IPS-18c (cell line): Measurements from ENCODE around the gene ABTB2.

ENCODE experiments used
- H3K4me3 ChIP-seq: 2 replicates; pipeline ENCODE4 v1.7.0; 2013; ENCODE audit warnings: low read depth, mild to moderate bottlenecking, low read length, moderate library complexity; ENCODE audit not compliant: insufficient read depth
- H3K9me3 ChIP-seq: one replicate; pipeline ENCODE4 v1.6.1; 2013; ENCODE audit warnings: mild to moderate bottlenecking, low read length, moderate library complexity; ENCODE audit not compliant: control insufficient read depth, insufficient read depth

Gene ABTB2

DNA sequence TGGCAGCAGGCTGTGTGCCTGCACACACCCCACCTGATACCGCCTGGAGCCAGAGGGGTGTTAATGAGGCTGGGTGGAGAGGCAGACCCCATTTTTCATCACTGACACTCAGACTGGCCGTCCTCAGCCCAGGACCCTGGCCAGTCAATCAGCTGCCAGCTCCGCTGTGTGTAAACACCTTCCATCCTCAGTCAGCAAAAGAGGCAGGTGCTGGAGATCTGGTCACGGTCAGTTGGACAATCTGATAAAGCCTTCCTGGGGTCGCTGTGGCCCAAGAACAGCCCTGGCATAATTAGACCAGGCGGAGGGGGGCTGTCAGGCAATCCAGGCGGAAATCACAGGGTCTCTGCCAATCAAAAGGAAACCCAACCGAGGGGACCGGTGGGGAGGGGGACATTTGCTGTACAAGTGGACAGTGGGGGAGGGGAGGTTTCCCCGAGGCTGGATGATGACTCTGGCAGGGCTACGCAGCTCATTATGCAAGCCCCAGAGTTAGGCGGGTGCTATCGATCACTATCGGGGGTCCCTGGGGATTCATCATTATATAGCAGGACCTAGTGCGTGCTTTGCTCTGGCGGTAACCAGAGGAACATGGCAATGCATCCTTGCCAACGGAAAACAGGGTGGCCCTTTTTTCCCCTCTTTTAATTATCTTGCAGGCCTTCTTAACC is 72.9 kb downstream of the ABTB2 start:
- H3K9me3 ChIP-seq = no peaks in the 10 kb centered on the region
- H3K4me3 ChIP-seq = no peak overlapping the region

DNA sequence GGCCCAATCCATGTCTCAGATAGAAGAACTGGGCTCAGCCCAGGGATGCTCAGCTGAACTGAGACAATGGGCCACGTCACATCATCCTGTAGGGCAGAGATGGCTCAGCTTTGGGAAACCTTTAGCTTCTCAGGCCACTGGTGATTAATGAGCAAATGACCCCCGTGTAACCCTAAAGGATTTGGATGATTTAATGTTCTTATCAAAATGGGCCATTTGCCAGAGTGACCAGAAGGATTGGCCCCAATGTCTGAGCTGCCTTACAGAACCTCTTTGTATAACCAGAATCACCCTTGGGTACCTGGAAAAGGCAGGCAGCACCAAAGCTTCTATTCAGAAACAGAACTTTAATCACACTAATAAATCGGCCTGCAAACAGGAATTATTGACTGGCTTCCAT is 73.7 kb downstream of the ABTB2 start:
- Histone ChIP-seq H3K9me3 (no peaks in the 10 kb centered on the region), H3K4me3 (no peak overlapping the region)

DNA sequence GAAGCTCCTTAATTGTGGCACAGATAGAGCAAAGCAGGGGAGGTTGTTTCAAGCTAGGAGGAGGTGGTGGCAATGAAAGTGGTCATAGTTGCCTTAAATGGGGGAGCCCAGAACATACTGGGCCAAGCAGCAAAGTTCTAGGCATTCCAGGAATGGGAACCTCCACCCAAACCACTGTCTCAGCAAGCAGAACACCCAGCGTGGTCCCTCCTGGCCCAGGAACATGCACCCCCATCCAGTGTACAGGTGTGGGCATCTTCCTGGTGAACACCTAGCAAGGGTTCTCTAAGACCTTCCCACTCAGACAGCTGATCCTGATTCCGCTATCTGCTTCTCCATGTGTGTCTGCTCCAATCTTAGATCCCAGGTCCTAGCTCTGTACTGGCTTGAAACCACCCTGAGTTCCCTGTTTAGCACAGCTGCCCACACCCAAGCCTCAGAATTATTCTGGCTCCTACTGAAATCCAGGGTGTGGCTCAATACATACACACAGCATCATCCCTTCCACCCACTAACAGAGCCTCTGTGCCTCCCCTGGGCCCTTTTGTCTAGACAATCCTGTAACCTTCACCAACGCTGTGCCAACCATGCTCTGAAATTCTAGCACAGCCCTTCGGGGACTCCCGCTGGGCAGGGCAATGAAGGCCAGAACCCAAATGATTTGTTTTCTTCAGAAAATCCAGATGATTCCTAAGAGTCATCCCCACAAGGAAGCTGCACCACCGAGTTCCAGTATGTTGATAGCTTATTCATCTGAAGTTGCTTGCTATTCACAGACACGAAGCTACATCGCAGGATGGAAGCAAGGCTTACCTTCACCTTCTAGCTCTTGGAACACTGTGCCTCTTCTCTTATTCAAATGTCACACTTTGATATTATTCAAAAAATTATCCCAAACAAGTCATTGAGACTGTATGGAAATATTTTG is 76.6 kb downstream of the ABTB2 start:
- H3K9me3 ChIP-seq = no peaks in the 10 kb centered on the region
- H3K4me3 ChIP-seq = no peak overlapping the region

DNA sequence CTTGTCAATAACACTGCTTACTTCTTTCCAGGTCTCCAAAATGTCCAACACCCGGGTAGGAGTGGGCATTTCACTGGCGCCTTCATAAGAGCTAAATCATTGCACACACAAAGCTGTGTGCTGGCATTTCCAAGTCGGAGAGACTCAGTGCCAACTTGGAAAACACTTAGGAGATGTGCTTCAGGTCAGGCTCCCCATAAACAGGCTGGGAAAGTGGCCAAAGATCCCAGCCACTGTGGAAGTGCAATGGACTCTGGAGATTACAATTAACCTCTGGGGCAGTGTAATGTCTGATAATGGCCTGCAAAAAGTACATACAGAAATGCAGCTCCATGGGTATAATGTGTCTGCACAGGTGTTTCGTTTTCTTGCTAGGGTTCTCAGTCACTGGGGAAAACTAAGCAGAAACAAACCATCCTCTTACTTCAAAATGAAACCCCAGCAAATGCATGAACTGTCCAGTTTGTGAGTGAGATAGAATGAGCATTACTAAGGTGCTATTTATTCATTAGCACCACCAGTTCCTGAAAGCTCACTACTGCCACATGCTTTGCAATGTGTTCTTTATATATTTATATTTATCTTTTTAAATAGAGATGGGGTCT is 79.0 kb downstream of the ABTB2 start:
- no peak overlapping the region for H3K4me3 ChIP-seq
- no peaks in the 10 kb centered on the region for H3K9me3 ChIP-seq

DNA sequence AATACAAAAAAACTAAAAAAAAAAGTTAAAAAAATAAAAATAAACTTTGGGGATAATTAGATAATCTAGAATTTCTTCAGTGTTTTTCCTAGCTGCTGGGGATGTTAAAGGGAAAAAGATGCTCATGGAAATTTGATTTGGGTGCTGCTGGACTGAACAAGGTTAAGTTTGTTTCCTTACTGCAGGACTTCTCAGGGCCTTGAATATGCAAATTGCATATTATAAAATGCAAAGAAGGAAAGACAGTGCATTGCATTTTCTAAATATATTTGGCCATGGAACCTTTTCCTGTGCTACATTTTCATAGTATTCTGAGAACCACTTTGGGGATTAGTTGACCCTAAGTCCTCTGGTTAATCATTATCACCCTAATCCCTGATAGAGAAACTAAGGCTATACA is 79.6 kb downstream of the ABTB2 start:
- H3K4me3 ChIP-seq = no peak overlapping the region

DNA sequence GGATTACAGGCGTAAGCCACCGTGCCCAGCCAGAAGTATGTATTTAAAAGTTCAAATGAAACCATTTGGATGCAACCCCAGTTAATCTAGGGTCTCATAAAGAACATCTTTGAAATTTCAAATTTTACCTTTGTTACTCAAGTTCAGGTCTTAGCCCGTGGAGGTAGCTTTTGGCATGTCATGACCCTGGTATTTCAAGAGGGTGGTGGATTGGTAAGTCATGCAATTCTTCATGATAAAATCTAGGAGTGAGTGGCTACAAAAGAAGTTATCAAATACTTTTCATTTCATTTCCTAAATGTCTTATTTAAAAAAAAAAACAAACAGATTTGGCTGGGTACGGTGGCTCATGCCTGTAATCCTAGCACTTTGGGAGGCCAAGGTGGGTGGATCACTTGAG is 80.6 kb downstream of the ABTB2 start:
- Histone ChIP-seq H3K4me3 (no peak overlapping the region), H3K9me3 (no peaks in the 10 kb centered on the region)

More for the DNA sequence above, 79.6 kb downstream of the ABTB2 start:
- H3K9me3 ChIP-seq = no peaks in the 10 kb centered on the region

DNA sequence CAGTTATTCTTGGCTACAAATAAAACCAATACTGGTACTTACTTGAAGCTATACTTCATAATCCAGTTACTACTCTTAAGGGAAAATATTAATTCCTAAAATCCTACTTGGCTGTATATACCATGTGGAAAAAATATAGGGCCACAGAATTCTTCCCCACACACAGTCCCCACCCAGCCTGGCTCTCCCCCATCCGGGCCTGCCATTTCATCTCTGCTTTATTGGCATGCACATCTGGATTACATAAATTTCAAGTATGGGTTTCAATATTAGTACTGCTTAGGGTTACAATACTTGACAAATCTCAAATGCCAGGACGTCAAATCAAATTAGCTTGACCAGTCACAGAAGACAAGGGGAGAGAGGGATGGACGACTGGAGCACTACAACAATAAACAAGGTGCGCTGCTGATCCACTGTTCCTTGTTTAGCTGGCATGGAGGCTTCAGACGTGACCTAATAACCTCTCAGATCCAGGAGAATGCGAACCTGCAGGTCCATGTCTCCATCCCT is 81.4 kb downstream of the ABTB2 start:
- H3K4me3 ChIP-seq = no peak overlapping the region
- no peaks in the 10 kb centered on the region for H3K9me3 ChIP-seq

DNA sequence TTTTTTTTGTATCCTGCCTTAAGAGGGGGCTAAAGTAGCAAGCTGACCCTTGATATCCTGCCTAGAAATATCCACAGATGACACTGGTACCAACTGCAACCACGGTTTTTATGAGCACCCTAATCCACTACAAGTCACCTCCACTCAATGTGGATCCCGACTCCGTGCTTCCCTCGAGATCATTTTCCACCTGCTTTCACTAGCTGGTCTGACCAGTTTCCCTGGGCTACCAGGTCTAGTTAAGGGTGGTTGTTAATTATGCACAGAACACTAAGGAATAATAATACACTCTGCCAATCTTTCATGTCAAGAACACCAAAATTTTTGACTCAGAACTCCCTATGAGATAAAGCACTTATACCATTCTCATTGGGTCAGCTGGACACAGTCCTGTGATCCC is 82.3 kb downstream of the ABTB2 start:
- H3K4me3 ChIP-seq = no peak overlapping the region
- H3K9me3 ChIP-seq = no peaks in the 10 kb centered on the region

DNA sequence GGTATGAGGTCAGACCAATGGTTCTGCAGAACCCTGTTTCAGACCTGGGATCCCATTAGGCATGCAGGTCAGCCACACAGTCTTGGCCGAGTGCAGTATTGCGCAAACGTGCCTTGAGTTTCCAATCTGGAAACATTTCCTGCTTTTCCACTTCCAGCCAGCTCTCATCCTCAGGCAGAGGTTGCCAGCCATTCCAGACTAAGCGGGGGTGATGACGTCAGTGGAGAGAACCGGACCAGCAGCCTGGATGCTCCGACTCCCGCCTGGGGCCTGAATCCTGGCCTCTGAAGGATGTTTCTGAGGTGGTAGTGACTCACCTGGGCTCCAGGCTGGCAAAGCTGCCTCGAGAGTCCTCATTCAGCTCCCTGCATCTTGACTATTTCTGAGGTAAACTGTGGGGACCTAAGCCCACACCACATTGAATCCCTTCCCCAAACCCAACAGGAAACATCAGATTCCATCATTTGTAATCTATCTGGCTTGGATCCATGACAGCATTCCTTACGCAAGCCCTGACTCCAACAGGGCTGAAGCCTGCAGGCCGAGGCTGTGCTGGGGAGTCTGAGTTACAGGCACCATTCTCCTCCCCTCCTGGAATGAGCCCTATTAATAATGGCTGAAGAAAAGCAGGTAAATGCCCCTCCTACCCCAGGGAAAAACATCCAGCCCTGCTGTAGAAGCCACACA is 83.0 kb downstream of the ABTB2 start:
- Histone ChIP-seq H3K9me3 (no peaks in the 10 kb centered on the region), H3K4me3 (no peak overlapping the region)

DNA sequence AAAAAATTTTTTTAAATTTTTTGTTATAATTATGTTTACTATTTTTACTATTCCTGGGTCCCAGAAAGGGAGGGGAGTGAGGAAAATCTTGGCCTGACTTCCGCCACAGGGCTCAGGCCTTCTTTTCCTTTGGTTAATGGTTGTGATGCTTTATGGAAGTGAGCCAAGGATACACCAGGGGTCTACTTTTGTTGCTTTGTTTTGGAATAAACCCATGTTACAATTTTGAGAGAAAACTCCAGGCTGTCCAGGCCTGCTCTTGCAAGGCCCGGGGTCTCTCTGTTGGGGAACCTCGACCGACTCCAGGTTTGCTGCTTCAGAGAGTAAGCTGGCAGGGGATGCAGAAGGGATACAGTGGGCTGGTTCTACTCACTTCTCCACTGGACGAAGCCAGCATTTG is 84.7 kb downstream of the ABTB2 start:
- no peak overlapping the region for H3K4me3 ChIP-seq
- no peaks in the 10 kb centered on the region for H3K9me3 ChIP-seq

DNA sequence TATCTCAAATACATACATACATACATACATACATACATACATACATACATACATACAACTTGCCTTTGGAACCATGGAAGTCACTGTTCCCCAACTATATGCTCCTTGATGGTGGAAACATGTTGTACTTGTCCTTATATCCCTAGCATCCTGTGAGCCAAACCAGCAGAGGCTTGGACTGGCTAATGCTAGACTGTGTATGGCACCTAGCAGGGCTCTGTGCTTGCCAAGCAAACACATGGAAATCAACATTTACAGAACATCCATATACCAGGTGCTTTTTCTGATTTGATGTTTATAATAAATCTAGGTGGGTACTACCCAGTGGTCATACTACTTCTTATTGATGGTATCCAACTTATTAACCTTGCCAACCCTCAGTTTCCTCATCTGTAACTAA is 86.1 kb downstream of the ABTB2 start:
- no peak overlapping the region for H3K4me3 ChIP-seq
- H3K9me3 ChIP-seq = peaks cover 2% of the 10 kb centered on the region

DNA sequence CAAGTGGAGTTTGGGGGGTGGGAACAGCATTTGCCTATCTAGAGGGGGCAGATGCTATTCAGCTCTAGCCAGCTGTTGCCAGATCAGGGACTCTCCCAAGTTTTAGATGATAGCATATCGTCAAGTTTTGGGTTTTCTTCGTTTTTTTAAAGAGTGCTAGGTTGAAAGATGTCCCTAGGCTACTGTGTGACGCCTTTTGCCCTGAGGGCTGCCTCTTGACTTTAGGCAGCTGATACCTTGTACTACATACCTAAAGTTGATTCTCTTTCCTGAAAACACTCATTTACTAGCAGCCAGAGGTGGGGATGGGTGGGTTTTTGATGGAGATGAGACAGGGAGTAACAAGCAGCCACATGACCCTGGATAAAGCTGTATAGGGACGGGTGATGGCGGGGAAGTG is 87.1 kb downstream of the ABTB2 start:
- Histone ChIP-seq H3K9me3 (peaks cover 2% of the 10 kb centered on the region), H3K4me3 (no peak overlapping the region)

DNA sequence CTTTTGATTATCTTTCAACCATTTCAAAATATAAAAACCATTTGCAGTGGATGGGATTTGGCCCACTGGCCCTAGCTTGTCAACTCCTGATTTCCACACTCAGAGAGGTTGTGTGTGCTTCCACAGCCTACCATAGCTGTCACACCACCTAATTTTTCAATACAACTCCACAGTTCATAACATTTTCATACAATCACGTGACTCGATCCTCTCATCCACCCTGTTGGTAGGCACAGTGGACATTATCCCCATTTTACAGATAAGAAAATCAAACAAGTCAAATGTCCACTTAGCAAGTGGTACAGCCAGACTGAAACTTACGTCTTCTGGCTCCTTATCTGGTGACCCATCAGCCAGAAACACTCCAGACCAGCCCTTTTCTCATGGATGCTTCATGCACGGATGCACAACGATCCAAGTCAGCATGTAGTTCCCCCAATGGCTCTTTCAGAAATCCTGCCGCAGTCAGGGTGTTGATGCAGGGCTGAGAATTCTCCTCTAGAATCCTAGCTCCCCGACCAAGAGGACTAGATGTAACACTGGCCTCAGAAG is 88.0 kb downstream of the ABTB2 start:
- peaks cover 2% of the 10 kb centered on the region for H3K9me3 ChIP-seq
- no peak overlapping the region for H3K4me3 ChIP-seq

DNA sequence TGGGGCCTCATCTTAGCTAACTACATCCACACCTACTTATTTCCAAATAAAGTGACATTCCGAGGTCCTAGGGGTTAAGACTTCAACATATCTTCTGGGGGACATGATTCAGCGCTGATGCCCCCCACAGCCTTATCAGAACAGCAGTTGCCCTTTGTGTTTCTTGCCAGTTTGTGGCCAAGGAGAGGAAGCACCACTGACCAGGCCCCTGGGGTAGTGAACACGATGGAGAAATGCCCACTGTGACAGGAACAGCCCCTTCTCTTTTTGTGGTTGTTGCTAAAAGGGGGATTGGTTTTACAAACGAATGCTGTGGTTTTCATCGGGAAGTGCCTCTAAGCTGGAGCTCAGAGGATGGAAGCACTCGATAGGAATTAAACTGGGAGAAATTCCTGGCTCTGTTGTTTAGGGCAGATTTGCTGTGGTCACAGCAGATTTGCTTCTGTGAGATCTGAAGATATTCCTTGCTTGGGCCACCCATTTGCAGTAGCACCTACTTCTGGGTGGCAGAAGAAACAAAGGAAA is 88.8 kb downstream of the ABTB2 start:
- Histone ChIP-seq H3K4me3 (no peak overlapping the region), H3K9me3 (peaks cover 2% of the 10 kb centered on the region)

DNA sequence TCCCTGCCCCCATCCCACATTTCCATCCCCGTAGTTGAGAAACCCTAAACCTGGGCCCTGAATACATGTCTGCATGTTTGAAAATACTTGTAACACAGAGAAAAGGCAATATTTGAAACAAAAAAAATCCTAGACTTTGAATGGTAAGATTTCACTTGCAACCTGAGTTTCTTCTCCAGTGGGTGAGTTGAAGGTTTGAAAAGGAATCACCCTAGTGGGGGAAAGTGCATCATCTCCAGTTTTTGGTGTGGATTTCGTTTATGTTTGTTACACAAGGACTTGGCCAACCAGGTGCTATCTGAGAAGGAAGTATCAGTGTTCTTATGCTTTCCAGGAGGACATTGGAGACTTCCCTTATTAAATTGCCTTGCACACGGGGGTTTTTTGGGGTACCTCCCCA is 90.4 kb downstream of the ABTB2 start:
- peaks cover 2% of the 10 kb centered on the region for H3K9me3 ChIP-seq
- no peak overlapping the region for H3K4me3 ChIP-seq

DNA sequence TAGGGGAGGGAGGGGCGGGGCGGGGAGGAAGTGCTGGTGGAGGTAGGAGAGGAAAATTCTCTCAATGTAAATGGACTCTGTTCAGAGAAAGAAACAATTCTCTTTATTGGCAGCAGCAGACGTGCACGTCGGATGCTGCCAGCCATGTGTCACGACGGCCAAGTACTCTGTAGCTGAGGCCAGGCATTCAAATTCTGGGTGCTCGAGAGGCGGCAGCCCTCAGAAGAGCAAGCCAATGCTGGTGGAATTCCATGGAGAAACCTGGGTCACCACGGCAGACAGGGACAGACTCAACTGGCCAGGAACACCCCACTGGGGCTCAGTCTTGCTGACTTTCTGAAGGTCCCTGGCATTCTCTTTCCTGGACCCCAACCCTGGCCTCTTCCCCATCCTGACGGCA is 90.8 kb downstream of the ABTB2 start:
- Histone ChIP-seq H3K4me3 (no peak overlapping the region), H3K9me3 (peaks cover 2% of the 10 kb centered on the region)
